GM21529 (cell line): ENCODE data around the gene NAT16.
"Not testable (repeated sequence)": the region's sequence is repeated elsewhere in the genome, so short reads cannot be mapped to it uniquely, and the experiment has no call there.

Experiments used
- ATAC-seq: cut with Tn5 transposase; IDR thresholded peaks from one replicate; pipeline ENCODE4 v1.9.1; 2021; ENCODE audit not compliant: unreplicated experiment

The NAT16 gene

DNA sequence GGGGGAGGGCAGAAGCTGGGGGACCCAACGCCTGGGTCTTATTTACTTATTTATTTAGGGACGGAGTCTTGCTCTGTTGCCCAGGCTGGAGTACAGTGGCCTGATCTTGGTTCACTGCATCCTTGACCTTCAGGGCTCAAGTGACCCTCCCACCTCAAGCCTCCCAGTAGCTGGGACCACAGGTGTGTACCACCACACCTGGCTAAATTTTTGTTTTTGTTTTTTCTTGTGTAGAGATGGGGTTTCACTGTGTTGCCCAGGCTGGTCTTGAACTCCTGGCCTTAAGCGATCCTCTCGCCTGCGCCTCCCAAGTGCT, 22.5 kb upstream of the NAT16 start:
- ATAC-seq, result no peak

DNA sequence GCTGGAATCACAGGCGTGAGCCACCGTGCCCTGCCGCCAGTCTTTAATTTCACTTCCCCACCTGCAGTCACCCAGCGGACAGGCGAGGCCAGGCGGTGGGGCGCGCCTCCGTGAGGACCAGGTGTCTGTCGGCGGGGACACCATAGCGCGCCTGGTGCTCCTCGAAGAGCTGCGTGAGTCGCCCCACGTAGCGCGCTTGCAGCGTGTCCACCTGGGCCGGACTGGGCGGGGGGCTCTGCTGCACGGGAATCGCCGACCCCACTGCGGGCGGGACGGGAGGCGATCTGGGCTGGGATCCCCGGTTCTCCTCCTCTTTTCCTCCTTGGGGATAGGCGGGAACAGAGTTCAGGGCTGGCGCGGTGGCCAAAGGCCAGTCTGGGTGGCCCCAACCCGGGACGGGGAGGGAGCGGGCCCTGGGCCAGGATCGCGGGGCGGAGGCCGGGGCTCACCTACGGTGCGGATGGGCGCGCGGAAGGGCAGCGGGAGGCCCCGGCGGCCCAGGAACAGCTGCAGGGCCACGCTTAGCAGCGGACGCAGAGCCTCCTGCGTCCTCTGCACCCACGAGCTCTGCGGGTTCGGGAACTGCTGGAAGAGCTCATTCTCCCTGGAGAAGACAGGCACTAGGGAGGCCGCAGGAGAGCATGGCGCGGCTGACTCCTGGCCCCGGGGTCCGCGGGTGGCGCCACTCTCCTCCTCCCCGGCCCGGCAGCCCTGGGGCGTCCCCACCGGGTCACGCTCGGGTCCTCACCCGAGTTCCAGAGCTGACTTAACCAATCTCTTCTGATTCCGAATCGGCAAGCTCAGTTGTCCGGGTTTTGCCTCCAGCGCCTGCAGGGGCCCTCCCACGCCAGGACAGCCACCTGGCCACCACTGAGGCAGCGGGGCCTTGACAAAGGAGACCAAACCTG, 21.9 kb upstream of the NAT16 start:
- no peak for ATAC-seq

DNA sequence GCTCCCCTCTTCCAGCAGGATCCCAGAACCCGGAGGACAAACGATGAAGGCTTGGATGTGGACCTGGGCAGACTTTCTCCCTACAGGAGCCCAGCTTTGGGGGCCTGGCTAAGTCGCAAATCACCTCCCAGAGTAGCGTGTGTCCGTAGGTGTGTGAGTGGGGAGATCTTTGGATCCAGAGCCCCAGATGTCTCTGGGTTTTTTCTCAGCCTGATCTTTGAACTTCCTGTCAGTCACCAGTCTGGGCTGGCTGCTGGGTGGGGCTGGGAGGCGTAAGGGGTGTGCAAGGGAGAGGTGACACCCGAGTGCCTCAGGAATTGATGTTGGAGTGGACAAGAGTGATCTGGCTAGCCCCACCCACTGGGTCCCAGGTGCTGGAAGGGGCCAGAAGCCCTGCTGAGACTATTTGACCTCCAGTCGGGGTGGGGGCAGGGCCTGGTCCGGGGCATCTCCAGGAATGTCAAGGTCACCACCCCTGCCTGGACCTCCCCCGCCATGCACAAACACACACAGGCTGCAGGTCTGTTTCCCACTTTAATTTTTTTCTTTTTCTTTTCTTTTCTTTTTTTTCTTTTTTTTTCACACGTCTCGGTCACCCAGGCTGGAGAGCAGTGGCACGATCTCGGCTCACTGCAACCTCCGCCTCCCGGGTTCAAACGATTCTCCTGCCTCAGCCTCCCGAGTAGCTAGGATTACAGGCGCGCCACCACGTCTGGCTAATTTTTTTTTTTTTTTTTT, 20.9 kb upstream of the NAT16 start, which contains the start of gene MOGAT3:
MOGAT3 (minus strand) TSS at position 175 of the 738 bp plus-strand sequence. CDS start 182 bp downstream, outside the sequence.
- ATAC-seq, result no peak

DNA sequence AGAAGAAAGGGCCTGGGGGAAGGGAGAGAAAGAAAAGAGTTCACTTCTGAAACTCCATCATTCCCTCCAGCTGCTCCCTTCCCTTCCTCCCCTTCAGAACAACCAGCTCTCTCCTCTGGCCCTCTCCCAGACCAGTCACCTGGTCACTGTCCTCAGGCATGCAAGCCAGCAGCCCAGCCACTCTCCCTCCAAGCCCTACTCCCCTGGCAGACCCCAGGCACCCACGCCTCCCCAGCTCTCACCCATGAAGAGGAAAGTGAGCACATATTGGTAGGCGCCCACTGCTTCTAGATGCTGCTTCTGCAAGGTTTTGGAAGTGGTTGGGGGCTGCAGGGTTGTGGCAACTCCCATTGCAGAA, 20.4 kb upstream of the NAT16 start:
- ATAC-seq, result no peak

DNA sequence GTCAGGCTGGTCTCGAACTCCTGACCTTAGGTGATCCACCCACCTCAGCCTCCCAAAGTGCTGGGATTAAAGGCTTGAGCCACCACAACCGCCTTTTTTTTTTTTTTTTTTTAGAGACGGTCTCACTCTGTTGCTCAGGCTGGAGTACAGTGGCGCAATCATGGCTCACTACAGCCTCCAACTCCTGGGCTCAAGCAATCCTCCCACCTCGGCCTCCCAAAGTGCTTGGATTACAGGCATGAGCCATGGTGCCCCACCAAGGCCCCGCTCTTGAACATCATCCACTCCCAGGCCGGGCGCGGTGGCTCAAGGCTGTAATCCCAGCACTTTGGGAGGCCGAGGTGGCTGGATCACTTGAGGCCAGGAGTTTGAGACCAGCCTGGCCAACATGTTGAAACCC, 19.4 kb upstream of the NAT16 start:
- not testable (repeated sequence) for ATAC-seq

DNA sequence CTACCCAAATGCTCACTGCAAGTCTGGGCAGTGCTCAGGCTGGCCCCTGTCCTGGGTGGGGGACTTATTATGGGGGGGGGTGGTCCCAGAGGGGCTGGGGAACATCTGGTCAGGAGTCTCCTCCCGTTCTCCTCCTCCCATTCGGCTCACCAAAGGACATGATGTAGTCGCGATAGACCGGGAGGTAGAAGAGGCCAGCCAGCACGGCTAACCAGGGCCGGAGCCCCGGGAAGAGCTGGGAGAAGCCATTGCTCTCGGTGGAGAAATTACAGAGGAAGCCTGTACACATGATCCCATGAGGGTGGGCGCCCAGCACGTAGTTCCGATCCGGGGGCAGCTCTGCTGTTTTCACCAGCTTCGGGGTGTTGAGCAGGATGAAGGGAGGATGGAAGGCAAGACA, 18.4 kb upstream of the NAT16 start:
- no peak for ATAC-seq

DNA sequence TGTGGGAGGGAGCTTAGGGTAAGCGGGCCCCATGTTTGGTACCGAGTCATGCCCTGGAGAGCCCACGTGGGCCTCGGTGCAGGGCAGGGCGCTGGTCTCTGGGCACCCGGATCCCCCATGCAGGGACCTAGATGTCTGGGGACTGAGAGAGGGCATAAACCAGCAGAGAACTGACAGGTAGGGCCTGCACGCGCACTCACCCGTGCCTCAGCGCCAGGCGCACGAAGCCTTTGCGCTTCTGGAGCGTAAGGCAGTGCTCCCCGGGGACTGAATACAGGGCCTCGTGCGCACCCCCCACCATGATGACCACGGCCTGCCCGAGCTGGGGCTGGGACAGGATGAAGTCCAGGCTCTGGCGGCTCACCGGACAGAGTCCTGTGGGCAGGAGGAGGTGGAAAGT, 17.9 kb upstream of the NAT16 start:
- ATAC-seq, result no peak

DNA sequence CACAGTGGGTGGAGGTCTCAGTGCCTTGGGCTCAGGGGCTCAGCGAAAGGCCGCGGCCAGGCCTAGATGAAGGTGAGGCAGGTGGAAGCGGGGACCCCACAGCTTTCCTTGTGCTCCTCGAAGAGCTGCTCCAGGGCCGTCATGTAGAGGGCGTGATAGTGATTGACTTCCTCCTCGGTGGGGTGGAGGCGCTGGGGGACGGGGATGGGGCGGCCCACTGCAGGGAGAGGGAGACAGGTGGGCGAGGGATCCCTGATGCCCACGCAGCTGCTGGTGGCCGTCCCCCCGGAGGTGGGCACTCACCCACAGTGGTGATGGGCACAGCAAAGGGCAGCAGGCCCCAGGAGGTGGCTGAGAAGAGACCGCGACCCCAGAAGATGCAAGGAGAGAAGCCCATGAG, 15.8 kb upstream of the NAT16 start:
- ATAC-seq, result no peak

DNA sequence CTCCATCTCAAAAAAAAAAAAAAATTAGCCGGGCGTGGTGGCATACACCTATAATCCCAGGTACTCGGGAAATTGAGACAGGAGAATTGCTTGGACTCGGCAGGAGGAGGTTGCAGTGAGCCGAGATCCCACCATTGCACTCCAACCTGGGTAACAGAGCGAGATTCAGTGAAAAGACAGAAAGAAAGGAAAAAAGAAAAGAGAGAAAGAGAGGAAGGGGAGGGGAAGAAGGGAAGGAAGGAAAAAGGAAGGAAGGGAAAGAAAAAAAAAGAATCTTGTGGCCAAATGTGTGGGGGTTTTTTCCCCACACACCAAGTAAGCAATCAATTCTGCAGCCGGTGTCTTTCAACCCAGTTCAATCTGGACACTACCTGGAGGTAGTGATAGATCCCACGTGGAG, 9.0 kb upstream of the NAT16 start:
- no peak for ATAC-seq

DNA sequence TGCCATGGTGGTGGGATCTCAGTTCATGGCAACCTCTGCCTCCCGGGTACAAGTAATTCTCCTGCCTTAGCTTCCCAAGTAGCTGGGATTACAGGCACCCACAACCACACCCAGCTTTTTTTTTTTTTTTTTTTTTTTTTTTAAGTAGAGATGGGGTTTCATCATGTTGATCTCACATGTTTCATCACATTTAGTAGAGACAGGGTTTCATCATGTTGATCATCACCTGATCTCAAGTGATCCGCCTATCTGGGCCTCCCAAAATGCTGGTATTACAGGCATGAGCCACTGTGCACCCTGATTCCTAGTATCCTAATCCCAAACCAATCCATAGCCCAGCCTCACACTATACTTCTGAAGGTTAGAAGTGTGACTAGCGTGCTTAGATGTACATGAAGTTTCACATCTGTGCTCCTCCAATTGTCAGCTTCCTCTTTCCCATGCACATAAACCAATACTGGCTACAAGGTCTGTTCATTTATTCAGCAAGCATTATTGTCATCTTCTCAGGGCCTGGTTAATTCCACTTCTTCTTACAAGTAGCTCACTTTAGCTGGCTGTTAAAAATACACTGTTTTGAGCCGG, 6.8 kb upstream of the NAT16 start:
- ATAC-seq, result no peak

DNA sequence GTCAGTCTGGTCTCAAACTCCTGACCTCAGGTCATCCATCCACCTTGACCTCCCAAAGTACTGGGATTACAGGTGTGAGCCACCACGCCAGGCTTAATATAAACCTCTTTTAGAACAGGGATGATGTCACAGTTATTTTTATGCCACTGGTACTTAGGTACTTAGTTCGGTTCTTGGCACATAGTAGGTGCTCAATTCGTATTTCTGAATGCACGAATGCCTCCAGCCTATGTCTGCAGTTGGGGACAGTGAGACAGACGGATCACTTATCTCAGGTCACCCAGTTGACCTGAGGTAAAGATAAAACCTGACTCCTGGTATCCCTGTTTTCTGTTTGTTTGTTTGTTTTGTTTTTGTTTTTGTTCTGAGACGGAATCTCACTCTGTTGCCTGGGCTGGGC, 6.1 kb upstream of the NAT16 start:
- ATAC-seq, result no peak

DNA sequence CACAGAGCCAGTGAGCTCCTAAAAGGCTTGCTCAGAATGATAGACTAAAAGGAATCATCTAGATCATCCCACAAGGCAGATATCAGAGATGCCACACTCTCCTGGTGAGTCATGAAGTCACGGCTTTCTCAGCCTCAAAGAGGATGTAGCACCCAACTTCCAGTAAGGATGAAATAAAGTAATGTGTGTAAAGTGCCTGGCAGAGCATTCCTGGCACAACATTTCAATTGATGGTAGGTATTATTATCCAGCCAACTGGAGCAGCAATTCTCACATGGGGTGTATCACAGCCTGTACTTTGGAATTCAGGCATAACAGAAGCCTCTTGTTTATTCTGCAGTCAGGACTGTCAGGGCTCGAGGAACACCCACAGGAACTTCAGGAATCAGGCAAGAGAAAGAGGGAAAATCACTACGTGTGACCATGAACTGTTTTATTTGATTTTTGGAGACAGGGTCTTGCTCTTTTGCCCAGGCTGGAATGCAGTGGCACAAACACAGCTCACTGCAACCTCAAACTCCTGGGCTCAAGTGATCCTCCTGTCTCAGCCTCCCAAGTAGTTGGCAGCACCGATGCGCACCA, 5.3 kb upstream of the NAT16 start:
- no peak for ATAC-seq

DNA sequence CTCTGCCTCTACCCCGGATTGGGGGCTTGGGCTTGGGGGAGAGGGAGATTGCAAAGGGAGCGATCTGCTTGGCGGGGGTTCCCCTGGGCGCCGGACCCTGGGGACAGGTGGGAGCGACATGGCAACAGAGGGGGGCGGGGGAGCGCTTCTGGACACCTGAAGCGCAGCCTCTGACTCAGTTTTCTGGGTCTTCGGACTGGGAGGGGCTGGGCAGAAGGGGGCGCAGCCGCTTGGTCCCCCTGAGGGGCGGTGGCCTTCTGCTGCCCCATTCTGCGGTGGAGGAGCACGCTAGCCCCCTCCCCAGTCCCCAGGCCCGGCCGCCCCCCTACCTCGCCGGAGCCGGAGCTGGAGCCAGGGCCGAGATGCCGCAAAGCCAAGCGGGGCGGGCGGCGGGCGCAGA, 380 bp downstream of the NAT16 start:
- no peak for ATAC-seq

DNA sequence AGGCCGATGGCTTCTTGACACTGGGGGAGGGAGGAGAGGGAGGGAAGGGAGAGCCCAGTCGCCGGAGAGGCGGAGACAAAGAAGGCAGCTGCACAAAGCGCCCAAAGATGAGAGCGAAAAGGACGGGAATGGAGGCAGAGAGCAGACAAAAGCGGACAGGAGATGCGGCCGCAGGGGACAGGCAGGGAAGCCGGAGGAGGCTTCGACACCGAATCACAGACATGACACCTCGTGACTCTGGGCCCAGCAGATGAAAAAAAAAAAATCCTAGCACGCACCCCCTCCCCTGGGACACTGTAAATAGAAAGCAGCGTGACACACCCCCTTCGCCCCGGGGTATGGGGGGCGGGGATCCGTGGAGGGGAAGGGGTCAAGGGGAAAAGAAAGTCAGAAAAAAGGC, 976 bp downstream of the NAT16 start:
- no peak for ATAC-seq

DNA sequence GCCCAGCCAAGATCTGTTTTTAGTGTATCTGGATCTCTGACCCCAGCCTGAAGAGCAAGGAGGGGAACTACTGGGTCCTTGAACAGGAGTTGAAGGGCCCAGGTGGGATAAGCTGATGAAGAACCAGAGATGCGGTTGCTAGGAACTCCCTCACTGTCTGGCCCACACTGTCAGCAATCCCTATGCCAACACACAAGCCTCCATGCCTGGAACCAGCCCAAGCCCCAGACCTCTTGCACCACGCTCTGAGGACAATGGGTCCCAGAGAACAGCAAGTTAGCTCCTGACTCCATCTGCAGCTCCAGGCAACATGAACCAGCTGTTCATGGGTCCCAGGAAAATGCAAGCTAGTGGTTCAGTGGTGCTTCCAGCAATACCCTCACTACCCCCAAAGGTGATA, 2.4 kb downstream of the NAT16 start:
- no peak for ATAC-seq

DNA sequence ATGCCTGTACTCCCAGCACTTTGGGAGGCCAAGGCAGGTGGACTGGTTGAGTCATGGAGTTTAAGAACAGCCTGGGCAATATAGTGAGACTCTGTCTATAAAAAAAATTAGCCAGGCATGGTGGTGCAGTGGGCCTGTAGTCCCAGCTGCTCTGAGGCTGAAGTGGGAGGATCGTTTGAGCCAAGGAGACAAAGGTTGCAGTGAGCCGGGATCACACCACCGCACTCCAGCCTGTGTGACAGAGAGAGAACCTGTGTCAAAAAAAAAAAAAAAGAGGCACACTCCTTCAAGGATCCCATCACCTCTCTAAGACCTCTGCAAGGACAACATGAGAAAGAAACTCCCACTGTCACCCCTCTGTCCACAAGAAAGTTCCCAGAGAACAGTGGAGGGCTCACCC, 4.4 kb downstream of the NAT16 start:
- no peak for ATAC-seq

DNA sequence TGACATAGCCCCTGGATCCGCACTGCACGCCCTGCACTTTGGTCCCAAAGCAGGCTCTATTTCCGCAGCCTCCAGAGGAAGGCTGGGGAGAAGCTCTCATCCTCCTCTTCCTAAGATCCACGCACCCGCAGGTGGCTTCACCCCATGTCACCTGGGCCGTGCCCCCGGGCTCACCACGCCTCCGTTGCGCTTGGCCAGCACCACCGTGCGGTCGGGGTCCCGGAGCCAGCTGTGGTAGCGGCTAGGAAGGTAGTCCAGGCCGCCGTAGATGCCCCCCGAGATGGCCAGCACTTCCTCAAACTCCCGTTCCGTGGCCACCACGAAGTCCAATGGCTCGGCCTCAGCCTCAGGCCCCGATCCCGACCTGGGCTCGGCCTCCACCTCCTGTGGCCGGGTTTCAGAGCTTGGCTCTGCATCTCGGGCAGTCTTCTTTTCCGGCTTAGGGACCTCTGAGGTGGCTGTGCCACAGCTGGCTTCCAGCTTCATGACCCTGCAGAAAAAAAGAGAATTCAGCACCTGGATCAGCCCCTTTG, 5.7 kb downstream of the NAT16 start:
- ATAC-seq, result no peak

DNA sequence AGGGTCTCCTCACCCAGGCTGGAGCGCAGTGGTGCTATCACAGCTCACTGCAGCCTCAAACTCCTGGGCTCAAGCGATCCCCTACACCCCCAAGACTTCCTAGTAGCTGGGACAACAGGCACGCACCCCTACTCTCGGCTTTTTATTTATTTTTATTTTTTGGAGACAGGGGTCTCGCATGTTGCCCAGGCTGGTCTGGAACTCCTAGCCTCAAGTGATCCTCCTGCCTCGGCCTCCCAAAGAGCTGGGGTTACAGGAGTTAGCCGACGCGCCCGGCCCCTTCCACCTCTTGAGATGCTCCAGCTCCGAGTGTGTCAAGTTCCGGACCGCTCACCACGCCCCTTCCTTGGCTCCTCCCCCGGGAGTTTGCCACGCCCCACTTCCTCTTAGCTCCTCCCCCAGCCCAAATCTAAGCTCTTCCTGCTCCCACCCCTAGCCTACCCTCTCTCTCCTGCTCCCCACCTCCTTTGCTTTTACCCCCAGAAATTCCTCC, 6.3 kb downstream of the NAT16 start:
- ATAC-seq, result no peak

DNA sequence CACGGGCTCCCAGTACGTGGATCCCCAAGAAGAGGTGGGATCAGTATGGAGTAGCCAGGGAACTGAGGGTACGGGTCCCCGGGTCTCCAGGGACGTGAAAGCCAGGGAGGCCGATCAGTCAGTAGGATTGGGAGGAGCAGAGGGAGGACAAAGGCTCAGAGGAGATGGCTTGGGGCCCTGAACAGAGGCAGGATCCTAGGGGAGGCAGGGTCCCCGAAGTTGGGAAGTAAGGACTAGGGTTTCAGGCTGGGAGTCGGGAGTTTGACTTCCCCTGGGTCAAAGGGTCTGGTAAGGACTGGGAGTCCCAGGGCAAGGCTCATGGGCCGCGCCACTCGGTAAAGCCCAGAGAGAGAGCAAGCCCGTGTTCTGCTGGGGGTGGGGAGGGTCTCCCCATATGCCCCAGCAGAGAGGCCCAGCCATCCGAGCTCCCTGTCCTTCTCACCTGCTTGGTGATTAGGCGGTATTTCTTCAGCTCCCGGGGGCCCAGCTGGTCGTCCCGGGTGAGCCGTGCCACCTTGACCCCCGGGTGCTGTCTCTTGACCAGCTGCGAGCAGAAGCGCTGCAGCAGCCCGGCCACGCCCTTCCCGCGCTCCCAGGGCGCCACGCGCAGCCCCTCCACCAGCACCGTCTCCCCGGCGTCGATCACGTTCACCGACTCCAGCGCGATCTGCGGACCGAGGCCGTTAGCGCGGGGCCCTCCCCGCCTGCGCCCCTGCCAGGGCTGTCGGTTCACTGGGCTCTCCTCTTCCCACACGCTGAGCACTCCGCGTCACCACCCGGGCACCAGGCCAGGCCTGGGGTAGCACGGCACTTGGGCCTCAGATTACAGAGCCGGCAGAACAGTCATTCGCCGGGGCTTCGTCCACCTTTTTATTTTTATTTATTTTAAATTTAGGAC, 7.0 kb downstream of the NAT16 start:
- no peak for ATAC-seq
